Embryonic facial prominence (tissue), 1 donor: ENCODE measurements around the gene ZC3H13.
"Not testable (repeated sequence)": the region's sequence is repeated elsewhere in the genome, so short reads cannot be mapped to it uniquely, and the experiment has no call there.

Experiments
- DNase-seq: peaks from one replicate; pipeline ENCODE4 v3.0.0-alpha.2; 2016; ENCODE audit errors: extremely low spot score

Gene ZC3H13

GRCh38 chr13:46010148-46010547 lies 42.4 kb downstream of the ZC3H13 start:
- no peak for DNase-seq

DNA sequence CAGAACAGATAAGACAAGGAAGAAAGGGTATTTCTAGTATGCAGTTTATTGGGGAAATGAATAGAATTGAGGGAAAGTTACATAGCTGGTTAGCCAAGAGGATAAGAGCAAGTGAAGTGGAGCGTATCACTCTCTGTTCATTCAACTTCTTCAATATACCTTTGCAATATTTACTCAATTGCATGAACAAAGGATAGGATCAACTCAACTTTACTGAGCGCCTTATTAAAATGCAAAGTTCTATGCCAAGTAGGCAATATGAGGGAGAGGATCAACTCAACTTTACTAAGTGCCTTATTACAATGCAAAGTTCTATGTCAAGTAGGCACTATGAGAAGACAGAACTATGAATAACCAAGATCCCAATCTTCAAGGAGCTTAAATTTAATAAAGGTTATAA lies 43.9 kb downstream of the ZC3H13 start:
- DNase-seq = no peak

DNA sequence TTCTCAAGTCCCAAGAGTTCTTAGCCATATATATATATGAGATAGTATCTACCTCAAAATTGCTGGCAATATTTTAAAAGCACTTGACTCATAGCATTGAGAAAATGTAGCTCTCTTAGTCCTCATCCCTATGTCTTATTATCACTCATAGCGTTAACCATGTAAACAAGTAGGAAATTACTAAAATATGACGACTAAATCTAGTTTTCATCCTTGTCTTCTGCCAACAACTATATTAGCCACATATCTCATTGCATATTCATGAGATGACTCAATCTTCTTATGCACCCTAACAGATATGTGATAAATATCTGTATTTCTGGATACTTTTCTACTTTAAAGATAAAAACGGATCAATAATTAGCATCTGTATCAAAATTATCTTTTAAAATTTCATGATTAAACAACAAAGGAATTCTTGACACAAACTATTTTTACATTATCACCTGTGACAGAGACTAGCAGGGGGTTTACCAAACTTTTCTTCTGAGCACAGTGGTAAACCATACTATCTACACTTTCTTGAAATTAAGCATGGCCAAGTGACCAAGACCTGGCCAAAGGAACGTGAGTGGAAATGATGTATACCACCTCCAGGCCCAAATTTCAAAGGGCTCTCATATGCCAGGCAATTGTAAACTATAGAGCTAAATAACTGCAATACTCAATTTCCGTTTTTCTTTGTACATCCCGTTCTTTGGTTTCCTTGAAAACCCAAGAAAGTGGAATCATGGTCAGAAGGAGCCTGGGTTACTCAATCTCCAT lies 45.7 kb downstream of the ZC3H13 start:
- DNase-seq = no peak

DNA sequence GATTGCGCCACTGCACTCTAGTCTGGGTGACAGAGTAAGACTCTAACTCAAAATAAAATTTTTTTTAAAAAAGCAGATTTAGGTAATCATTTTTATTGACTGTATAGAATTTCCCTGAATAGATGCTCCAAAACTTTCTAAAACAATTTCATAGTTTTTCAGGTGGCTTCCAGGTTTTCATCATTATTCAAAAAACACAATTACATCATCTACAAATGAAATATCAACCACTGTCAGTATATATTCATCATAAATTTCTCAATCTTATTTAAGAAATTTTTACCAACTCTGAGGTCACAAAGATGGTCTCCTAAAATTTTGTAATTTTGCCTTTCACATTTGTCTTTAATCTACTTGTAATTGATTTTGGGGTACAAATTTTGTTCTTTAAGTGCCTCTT lies 48.1 kb downstream of the ZC3H13 start:
- no peak for DNase-seq

DNA sequence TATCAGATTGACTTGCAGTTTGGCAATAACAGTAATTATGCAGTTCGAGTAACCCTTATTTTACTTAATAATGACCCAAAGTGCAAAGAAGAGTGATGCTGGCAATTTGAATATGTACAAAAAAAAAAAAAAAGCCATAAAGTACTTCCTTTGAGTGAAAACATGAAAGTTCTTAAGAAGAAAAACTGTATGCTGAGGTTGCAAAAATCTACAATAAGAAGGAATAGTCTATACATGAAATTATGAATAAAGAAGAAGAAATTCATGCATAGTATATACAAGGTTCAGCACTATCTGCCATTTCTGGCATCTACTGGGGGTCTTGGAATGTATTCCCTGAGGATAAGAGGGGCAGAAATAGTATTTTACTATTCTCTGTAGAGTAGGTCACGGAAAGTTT lies 55.9 kb downstream of the ZC3H13 start:
- DNase-seq = no peak

DNA sequence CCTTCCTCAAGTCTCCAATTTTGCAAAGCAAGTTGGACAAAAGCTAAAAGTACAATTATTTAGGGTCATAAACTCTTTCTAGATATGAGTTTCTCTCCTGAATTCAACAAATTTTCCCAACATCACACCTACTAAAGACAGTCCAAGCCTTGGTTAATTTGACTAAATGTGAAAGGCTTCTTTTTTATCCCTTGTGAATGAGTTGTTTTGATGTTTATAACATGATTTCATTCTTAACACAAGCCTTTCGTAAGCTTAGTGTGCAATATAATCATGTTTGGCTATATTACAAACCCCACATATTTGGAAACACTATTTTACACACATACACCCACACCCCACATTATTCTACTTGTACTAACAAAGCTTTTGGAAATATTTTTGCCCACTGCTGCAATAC lies 57.3 kb downstream of the ZC3H13 start:
- no peak for DNase-seq

DNA sequence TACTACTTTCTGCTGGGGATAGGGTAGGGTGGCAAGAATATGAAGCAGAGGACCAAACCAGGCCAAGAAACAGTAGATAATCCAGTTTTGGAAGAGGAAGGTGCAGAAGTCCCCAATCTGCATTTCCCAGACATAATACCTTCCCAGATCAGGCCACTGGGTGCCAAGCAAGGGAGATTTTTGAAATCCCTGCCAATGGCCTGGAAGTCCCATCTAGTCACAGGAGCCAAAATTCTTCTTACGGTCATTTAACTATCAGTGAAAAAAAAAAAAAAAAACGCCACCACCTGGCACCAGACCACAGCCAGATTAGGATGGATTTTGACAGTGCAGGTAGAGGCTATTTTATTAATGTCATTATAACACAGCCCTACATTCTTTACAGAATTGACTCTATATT lies 57.8 kb downstream of the ZC3H13 start:
- no peak for DNase-seq

GRCh38 chr13:45989607-45990006 lies 62.9 kb downstream of the ZC3H13 start:
- no peak for DNase-seq

- DNase-seq = not testable (repeated sequence)
Measured at GRCh38 chr13:45981127-45981526, 71.4 kb downstream of the ZC3H13 start.

- no peak for DNase-seq
Measured at GRCh38 chr13:45975337-45975736, 77.2 kb downstream of the ZC3H13 start.

GRCh38 chr13:45974500-45974899 lies 78.0 kb downstream of the ZC3H13 start:
- DNase-seq = no peak

GRCh38 chr13:45967589-45967988 lies 85.0 kb downstream of the ZC3H13 start:
- no peak for DNase-seq

- DNase-seq = no peak
Measured at GRCh38 chr13:45966715-45967114, 85.8 kb downstream of the ZC3H13 start.

DNA sequence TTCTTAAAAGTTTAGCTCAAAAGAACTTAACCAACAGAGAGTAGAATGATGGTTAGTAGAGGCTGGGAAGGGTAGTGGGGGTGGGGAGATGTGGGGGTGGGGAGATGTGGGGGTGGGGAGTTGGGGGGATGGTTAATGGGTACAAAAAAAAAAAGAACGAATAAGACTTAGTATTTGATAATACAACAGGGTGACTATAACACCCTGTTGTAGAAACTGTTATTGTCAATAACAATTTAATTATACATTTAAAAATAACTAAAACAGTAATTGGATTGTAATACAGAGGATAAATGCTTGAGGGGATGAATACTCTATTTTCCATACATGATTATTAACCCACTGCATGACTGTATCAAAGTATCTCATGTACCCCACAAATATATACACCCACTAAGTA lies 91.1 kb downstream of the ZC3H13 start:
- DNase-seq = no peak

GRCh38 chr13:45954836-45955800 lies 97.4 kb downstream of the ZC3H13 start:
- DNase-seq = no peak

GRCh38 chr13:45953082-45953481 lies 99.5 kb downstream of the ZC3H13 start:
- DNase-seq = no peak

GRCh38 chr13:45951724-45952123 lies 100.8 kb downstream of the ZC3H13 start:
- no peak for DNase-seq

- DNase-seq = no peak
Measured at GRCh38 chr13:45951166-45951565, 101.4 kb downstream of the ZC3H13 start.

GRCh38 chr13:45950386-45951000 lies 102.1 kb downstream of the ZC3H13 start:
- DNase-seq = no peak

- no peak for DNase-seq
Measured at GRCh38 chr13:45949161-45949560, 103.4 kb downstream of the ZC3H13 start.

DNA sequence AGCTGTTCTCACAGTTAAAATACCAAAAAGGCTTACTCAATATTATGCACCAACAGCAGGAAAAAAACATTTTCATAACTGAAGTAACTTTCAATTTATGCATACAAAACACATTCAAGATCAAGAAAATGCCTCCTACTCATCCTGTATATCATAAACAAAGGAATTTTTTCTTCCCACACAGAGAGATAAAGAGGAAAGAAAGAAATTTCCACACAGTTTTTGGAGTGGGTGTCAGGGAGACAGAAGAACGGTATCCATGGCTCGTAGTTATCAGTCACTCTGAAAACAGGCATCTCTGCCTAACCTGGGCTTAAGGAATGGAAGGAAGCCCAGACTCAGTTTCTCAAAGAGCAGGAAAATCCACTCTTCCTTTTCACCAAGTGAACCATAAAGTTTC lies 108.6 kb downstream of the ZC3H13 start:
- DNase-seq = no peak

DNA sequence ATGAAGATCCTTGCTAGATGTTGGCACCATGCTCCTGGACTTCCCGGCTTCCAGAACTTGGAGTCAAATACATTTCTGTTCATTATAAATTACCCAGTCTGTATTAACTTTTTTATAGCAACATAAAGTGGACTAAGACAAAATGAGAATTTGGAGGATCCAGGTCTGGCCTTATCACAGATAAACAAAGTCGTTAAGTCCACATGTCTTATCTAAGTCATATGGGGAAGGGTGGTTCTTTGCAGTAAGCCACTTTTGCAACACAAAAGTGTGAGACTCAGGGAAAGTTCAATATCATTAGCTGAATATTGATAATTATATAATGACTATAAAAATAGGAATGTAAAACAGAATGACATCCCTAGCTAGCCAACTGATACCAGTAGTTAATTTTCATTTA lies 109.4 kb downstream of the ZC3H13 start:
- no peak for DNase-seq
